ENCODE data around the gene CSN2.

DNA sequence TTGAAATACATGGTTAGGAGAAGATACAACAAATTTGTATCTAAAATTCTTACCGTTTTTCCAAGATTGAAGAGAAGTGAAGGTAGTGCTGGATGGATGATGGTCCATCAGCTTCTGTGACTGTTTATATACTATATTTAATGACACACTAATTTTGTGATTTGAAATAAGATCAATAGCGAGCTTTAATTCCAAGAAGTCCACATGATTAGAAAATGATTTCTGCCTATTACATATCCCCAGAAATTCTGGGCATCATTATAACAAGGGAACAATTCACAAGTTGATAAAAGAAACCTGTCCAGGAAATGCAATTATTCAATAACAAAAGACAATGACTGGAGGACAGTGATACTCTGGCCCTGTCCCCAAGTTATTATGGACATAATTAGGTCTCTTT is at the start of gene CSN2:
- TF ChIP-seq, protein P1, sequence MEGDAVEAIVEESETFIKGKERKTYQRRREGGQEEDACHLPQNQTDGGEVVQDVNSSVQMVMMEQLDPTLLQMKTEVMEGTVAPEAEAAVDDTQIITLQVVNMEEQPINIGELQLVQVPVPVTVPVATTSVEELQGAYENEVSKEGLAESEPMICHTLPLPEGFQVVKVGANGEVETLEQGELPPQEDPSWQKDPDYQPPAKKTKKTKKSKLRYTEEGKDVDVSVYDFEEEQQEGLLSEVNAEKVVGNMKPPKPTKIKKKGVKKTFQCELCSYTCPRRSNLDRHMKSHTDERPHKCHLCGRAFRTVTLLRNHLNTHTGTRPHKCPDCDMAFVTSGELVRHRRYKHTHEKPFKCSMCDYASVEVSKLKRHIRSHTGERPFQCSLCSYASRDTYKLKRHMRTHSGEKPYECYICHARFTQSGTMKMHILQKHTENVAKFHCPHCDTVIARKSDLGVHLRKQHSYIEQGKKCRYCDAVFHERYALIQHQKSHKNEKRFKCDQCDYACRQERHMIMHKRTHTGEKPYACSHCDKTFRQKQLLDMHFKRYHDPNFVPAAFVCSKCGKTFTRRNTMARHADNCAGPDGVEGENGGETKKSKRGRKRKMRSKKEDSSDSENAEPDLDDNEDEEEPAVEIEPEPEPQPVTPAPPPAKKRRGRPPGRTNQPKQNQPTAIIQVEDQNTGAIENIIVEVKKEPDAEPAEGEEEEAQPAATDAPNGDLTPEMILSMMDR (IDR thresholded peaks at IDR 0.05) = no peak
- no peak for TF ChIP-seq POLR2A (IDR thresholded peaks at IDR 0.05)
- no peak for TF ChIP-seq POLR2AphosphoS5 (IDR thresholded peaks at IDR 0.05)

Measured in transverse colon (tissue), 4 donors.